ENCODE measurements around the gene EXOSC10.
A peak's percentile ranks its signal among the peaks of the same experiment; 100 is the strongest.
"Not testable (repeated sequence)": the region's sequence is repeated elsewhere in the genome, so short reads cannot be mapped to it uniquely, and the experiment has no call there.

Gene EXOSC10

GRCh38 chr1:11064942-11065341 lies 34.7 kb downstream of the EXOSC10 start:
- FAIRE-seq = no peak
- no peak for DNase-seq (ENCODE audit: insufficient read length, low spot score)
- TF ChIP-seq SPI1 (IDR thresholded peaks at IDR 0.05; ENCODE audit: low read depth, low read length) (no peak), POLR2AphosphoS5 (IDR thresholded peaks at IDR 0.05; ENCODE audit: low read depth, low read length) (no peak)

GRCh38 chr1:11063937-11064537 lies 35.6 kb downstream of the EXOSC10 start:
- not testable (repeated sequence) for DNase-seq (ENCODE audit: insufficient read length, low spot score); FAIRE-seq

- no peak for TF ChIP-seq POU2F2 (IDR thresholded peaks at IDR 0.05; ENCODE audit: low read depth, low read length)
- peak; percentile 2 for TF ChIP-seq PAX5 (IDR thresholded peaks at IDR 0.05; ENCODE audit: insufficient read depth, low read length, severe bottlenecking)
- FAIRE-seq (peak; percentile 94), DNase-seq (ENCODE audit: insufficient read length, low spot score) (no peak)
Measured at GRCh38 chr1:11062965-11063401, 36.7 kb downstream of the EXOSC10 start.

GRCh38 chr1:11061652-11062365 lies 37.9 kb downstream of the EXOSC10 start:
- FAIRE-seq (peak; percentile 78), DNase-seq (ENCODE audit: insufficient read length, low spot score) (no peak)
- TF ChIP-seq TAF1 (IDR thresholded peaks at IDR 0.05; ENCODE audit: low read depth, low read length) (no peak), POLR2A (IDR thresholded peaks at IDR 0.05; ENCODE audit: low read depth, low read length) (no peak), SPI1 (IDR thresholded peaks at IDR 0.05; ENCODE audit: low read depth, low read length) (no peak), POU2F2 (IDR thresholded peaks at IDR 0.05; ENCODE audit: low read depth, low read length) (no peak), POLR2AphosphoS5 (IDR thresholded peaks at IDR 0.05; ENCODE audit: low read depth, low read length) (no peak), PAX5 (IDR thresholded peaks at IDR 0.05; ENCODE audit: insufficient read depth, low read length, severe bottlenecking) (no peak)

GRCh38 chr1:11059968-11060830 lies 39.5 kb downstream of the EXOSC10 start, which contains the start of gene SRM:
TSS of gene SRM (minus strand) at chr1:11060018. CDS start at chr1:11059943, 75 bp downstream.
- FAIRE-seq (peak; percentile 98), DNase-seq (ENCODE audit: insufficient read length, low spot score) (peak; percentile 98)
- TF ChIP-seq POU2F2 (IDR thresholded peaks at IDR 0.05; ENCODE audit: low read depth, low read length) (peak; percentile 58; the same call in 1 of the 2 replicates), TAF1 (IDR thresholded peaks at IDR 0.05; ENCODE audit: low read depth, low read length) (peak; percentile 54; the same call in 1 of the 2 replicates), POLR2AphosphoS5 (IDR thresholded peaks at IDR 0.05; ENCODE audit: low read depth, low read length) (peak; percentile 2; the same call in 1 of the 2 replicates), PAX5 (IDR thresholded peaks at IDR 0.05; ENCODE audit: insufficient read depth, low read length, severe bottlenecking) (no peak), POLR2A (IDR thresholded peaks at IDR 0.05; ENCODE audit: low read depth, low read length) (peak; percentile 82), SPI1 (IDR thresholded peaks at IDR 0.05; ENCODE audit: low read depth, low read length) (no peak)

- DNase-seq (ENCODE audit: insufficient read length, low spot score) = peak; percentile 65
- no peak for TF ChIP-seq PAX5 (IDR thresholded peaks at IDR 0.05; ENCODE audit: insufficient read depth, low read length, severe bottlenecking)
- peak; percentile 56 for FAIRE-seq
Measured at GRCh38 chr1:11059155-11059967, 40.3 kb downstream of the EXOSC10 start.

GRCh38 chr1:11058595-11059154 lies 41.0 kb downstream of the EXOSC10 start:
- DNase-seq (ENCODE audit: insufficient read length, low spot score) (no peak), FAIRE-seq (no peak)

GRCh38 chr1:11058026-11058425 lies 41.6 kb downstream of the EXOSC10 start:
- DNase-seq (ENCODE audit: insufficient read length, low spot score) (no peak), FAIRE-seq (no peak)
- TF ChIP-seq POU2F2 (IDR thresholded peaks at IDR 0.05; ENCODE audit: low read depth, low read length) (no peak), POLR2A (IDR thresholded peaks at IDR 0.05; ENCODE audit: low read depth, low read length) (no peak), SPI1 (IDR thresholded peaks at IDR 0.05; ENCODE audit: low read depth, low read length) (no peak), TAF1 (IDR thresholded peaks at IDR 0.05; ENCODE audit: low read depth, low read length) (no peak), POLR2AphosphoS5 (IDR thresholded peaks at IDR 0.05; ENCODE audit: low read depth, low read length) (no peak), PAX5 (IDR thresholded peaks at IDR 0.05; ENCODE audit: insufficient read depth, low read length, severe bottlenecking) (no peak)

More at GRCh38 chr1:11058595-11059154, 41.0 kb downstream of the EXOSC10 start:
- TF ChIP-seq PAX5 (IDR thresholded peaks at IDR 0.05; ENCODE audit: insufficient read depth, low read length, severe bottlenecking) (no peak), SPI1 (IDR thresholded peaks at IDR 0.05; ENCODE audit: low read depth, low read length) (no peak), POU2F2 (IDR thresholded peaks at IDR 0.05; ENCODE audit: low read depth, low read length) (no peak), POLR2A (IDR thresholded peaks at IDR 0.05; ENCODE audit: low read depth, low read length) (no peak), POLR2AphosphoS5 (IDR thresholded peaks at IDR 0.05; ENCODE audit: low read depth, low read length) (no peak), TAF1 (IDR thresholded peaks at IDR 0.05; ENCODE audit: low read depth, low read length) (no peak)

- TF ChIP-seq TAF1 (IDR thresholded peaks at IDR 0.05; ENCODE audit: low read depth, low read length) = no peak
- no peak for TF ChIP-seq PAX5 (IDR thresholded peaks at IDR 0.05; ENCODE audit: insufficient read depth, low read length, severe bottlenecking)
- no peak for TF ChIP-seq SPI1 (IDR thresholded peaks at IDR 0.05; ENCODE audit: low read depth, low read length)
- no peak for TF ChIP-seq POLR2A (IDR thresholded peaks at IDR 0.05; ENCODE audit: low read depth, low read length)
- no peak for TF ChIP-seq POLR2AphosphoS5 (IDR thresholded peaks at IDR 0.05; ENCODE audit: low read depth, low read length)
- no peak for TF ChIP-seq POU2F2 (IDR thresholded peaks at IDR 0.05; ENCODE audit: low read depth, low read length)
- no peak for FAIRE-seq
- no peak for DNase-seq (ENCODE audit: insufficient read length, low spot score)
Measured at GRCh38 chr1:11057477-11057876, 42.2 kb downstream of the EXOSC10 start.

Measured in GM12891 (cell line).